Sciatic nerve (tissue), 2 donors: ENCODE results near the gene HOXB9. TPM values are rescaled to one million over a fixed set of nuclear protein-coding genes. Genes with fewer than 3 reads are reported as not detected.

Experiments
- ATAC-seq: fragments of 200-7000 bp; cut with Tn5 transposase; one replicate; pipeline ENCODE4 v1.9.1; 2020; ENCODE audit warnings: mild to moderate bottlenecking, moderate library complexity
- DNase-seq: peaks from one replicate; pipeline ENCODE4 v3.0.0-alpha.2; 2020; ENCODE audit warnings: low spot score
- intact Hi-C: fragments of 100-400 bp; cut with DNase I; formaldehyde crosslinking; loops from one replicate; pipeline ENCODE4 v1.14.2; 2022
- microRNA-seq: library from miRNA; unstranded; fragments of <30 nt; microRNA quantifications from one replicate; pipeline ENCODE4 v1.2.0, GENCODE V29; 2020
- total RNA-seq: library from RNA; stranded (reverse); fragmentation: NEBNext Ultra II Directional; extraction: Animal tissue kit (Norgen Biotek cat#: 25700); gene quantifications from one replicate; pipeline ENCODE4 v1.2.1, GENCODE V29; 2021
- donor health status: DM: no; HTN: no; CAD: no.
- donor health status: DM: no; HTN: no; CAD: no.

The HOXB9 gene
- total RNA-seq, 1 donor from 2014 or later, result 0.18 TPM

DNA sequence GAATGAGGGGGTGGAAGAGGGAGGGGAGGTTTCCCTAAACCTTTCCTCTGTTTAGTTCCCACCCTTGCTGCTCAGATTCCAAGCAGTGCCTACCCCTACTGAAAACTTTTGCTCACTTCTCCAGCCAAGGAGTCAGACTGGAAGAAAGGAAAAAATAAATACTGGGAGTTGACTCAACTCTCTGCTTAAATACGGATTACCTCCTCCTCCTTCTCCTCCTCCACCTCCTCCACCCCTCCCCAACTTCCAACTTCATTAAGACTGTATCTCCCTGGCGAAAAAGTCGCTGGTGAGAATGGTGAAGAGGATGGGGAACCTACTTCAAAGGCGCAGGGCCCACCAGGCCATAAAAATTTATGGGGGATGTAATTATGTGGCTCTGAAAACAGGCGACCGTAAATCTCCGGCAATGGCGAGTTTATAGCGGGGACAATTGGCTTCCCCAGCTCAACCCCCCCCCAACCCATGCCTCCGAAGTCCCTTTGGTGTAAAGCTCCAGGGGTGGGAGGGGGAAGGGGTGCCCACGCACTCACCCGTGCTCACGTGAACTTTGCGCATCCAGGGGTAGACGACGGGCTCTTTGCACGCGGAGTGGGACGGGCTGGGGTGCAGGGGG, 48.7 kb downstream of the HOXB9 start:
- no peak for DNase-seq
- intact Hi-C loops, result loop anchor here (2.0 kb wide), 1 partner anchor 23 kb away; no protein-coding TSS in a partner anchor
- no peak for ATAC-seq

DNA sequence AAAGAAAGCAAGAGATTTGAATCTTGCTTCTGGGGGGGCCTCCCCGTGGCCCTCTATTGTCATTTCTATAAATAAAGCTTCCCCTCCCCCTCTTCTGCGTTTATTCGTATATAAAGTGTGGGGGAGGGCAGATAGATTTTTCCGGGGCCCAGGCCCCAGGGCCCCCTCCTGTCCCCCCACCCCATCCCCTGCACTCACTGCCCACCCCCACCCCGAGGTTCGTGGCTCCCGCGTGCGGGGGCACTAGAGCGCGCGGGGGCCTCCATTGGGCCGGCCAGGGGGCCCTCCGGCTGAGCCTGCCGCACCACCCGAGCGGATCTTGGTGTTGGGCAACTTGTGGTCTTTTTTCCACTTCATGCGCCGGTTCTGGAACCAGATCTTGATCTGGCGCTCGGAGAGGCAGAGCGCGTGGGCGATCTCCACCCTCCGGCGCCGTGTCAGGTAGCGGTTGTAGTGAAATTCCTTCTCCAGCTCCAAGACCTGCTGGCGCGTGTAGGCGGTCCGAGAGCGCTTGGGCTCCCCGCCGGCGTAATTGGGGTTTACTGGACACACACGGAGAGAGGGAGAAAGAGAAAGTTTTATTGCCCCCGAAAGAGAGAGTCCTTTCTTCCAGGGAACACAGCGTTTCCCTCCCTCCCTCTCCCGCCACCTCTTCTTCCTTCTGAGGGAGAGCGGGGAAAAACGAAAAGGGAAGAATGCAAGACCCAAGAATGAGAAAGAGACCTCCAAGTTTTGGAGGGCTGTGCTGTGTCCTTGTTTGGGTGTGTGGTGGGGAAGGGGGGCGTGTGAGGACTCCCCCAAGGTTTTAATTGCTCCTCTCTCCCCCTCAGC, 49.5 kb downstream of the HOXB9 start:
- no peak for DNase-seq

DNA sequence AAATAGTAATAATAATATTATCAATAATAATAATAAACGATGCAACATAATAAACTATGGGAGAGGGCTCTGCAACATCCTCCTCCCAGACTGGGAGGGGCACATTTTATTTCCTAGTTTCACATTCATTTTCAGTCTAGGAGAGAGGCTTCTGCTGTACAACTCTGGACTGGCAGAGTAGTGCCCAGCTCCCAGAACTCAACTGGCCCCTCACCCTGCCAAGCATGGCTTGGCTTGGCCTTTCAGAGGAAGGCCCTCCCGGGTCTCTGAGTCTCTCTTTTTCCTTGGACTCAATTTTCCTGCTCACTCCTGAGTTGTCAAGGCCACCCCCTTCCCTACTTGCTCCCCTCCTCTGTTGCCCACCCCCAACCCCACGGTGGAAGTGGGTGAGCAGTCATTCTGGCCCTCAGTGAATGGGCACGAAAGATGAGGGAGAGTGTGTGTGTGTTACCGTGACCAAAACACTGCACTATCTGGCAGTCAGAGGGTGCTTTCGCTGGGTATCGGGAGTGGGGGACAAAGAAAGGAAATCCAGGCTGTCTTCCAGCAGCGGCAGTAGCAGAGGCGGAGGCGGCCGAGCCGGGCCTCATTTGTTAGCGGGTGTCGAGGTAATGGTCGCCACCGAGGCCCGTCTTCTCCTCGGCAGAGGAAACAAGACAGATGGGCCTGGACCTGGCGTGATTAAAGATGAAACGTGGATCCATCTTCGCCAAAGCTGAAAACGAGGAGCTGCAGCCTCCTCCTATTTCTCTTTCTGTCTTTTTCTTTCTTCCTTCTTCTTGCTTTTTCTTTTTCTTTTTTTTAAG, 50.3 kb downstream of the HOXB9 start:
- ATAC-seq, result no peak
- intact Hi-C loops, result loop anchor here (2.0 kb wide), 1 partner anchor 21 kb away; no protein-coding TSS in a partner anchor

More for the DNA sequence above, 49.5 kb downstream of the HOXB9 start:
- intact Hi-C loops, result loop anchor here (2.0 kb wide), 1 partner anchor 22 kb away; no protein-coding TSS in a partner anchor
- peak; percentile 18 for ATAC-seq

DNA sequence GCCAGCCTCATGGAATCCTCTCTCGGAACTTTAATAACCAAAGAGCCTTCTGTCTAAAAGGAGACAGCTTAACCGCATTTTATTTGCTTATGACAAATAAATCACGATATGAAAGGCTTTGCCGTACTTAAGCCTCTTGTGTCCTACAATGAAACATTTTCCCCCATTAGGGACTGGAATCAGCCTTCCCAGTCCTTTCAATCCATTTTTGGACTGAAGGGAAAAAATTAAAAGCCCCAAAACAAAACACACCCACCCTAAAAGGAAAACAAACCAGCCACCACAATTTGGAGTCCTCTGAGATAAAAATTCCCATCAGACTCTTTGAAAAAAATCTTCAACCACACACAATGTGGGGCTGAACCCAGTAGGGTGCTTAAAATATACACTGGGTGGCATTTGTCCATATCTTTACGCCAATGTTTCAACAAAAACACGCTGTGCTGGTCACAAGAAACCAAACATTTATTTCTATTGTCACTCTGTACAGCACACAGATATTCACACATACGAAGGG, 51.0 kb downstream of the HOXB9 start:
- intact Hi-C loops, result no loop called here
- DNase-seq, result no peak
- no peak for ATAC-seq

More for the DNA sequence above, 50.3 kb downstream of the HOXB9 start:
- no peak for DNase-seq

DNA sequence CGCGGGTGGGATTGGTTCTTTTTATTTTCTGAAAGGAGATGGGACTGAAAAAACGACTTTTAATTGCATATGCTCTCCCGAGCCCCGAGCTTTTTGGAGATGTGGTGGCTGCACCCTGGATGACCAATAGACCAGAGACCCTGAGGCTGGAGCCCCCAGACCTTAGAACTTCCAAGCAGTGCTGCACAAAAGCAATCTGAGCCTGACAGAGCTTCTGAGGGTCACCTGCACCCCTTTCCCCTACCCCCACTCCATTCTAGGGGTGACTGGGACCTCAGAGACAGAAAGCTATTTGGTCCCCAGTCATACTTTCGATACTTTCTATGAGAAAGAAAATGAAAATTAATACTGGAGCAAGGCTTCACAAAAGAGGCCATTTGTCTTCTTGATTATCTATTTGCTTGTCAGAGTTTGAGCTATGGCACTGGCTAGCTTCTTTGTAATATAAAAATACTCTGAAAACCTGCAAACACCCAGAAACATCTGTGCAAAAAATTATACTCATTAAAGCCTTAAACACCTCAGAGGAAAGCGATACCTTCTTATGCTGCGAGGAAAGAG, 51.6 kb downstream of the HOXB9 start:
- DNase-seq (no peak), ATAC-seq (no peak)
- intact Hi-C loops, result no loop called here

DNA sequence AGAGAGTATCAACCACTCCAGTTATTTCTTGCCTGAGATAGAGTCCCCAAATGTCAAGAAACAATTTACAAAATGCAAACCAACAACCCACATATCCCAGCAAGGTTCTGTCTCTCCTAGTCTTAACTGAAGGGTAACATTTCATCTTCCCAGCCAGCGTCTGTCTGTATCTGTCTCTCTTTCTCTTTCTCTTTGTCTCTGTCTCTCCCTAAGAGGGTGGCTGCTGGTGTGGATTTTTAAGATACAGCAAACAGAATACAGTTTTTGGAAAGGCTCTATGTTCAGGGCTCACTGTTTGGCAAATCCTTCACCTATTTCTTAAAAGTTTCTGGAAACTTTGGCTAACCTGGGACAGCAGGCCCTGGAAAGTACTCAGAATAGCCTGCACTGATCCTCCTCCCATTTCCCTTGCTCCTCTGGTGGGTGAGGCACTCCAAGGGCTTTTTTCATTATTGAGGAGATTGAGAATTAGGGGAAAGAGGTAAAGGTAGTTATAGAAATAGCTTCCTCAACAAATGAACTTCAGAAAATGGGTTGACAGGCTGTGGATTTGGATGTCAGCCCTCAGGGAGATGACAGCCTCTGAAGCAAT, 54.2 kb downstream of the HOXB9 start:
- DNase-seq, result no peak
- intact Hi-C loops, result no loop called here
- no peak for ATAC-seq

Small RNA genes lying within 50 kb of the gene (microRNA-seq; reads per million reads assigned to microRNA genes)
- gene MIR196A1, result not detected

Other genes with a start within 250 kb of the HOXB9 start
- gene SKAP1, start 196.1 kb downstream of the HOXB9 start, total RNA-seq, result 7.4 TPM
- not detected for gene HOXB1, start 95.3 kb downstream of the HOXB9 start, total RNA-seq
- gene HOXB2, start 81.2 kb downstream of the HOXB9 start, total RNA-seq, result 23.1 TPM
- gene HOXB4, start 48.0 kb downstream of the HOXB9 start, total RNA-seq, result 8.8 TPM
- 25.6 TPM for gene HOXB3, start 36.1 kb downstream of the HOXB9 start, total RNA-seq
- gene HOXB5, start 32.6 kb downstream of the HOXB9 start, total RNA-seq, result 2.4 TPM
- 6.3 TPM for gene HOXB6, start 21.4 kb downstream of the HOXB9 start, total RNA-seq
- 8.1 TPM for gene HOXB7, start 15.3 kb downstream of the HOXB9 start, total RNA-seq
- 0.98 TPM for gene HOXB8, start 11.1 kb downstream of the HOXB9 start, total RNA-seq
- not detected for gene PRAC1, start 96.2 kb upstream of the HOXB9 start, total RNA-seq
- gene PRAC2, start 96.8 kb upstream of the HOXB9 start, total RNA-seq, result not detected
- not detected for gene HOXB13, start 102.4 kb upstream of the HOXB9 start, total RNA-seq
- 0.27 TPM for gene TTLL6, start 190.9 kb upstream of the HOXB9 start, total RNA-seq
- gene CALCOCO2, start 204.7 kb upstream of the HOXB9 start, total RNA-seq, result 206 TPM